SK-N-SH (cell line): Measurements from ENCODE around the gene RNF39. TPM values are rescaled to one million over a fixed set of nuclear protein-coding genes. Genes with fewer than 3 reads are reported as not detected.

Experiments used
- CTCF ChIA-PET: fragments of 300-600, 350-600 bp; formaldehyde crosslinking; extraction: SDS; loops from one replicate; lab custom pipeline; 2021; lab: Yijun Ruan, JAX
- POLR2A ChIA-PET: fragments of 350-600 bp; sonication (Branson Sonifier 250); formaldehyde crosslinking; extraction: SDS; loops from one replicate; lab custom pipeline; 2020; ENCODE audit warnings: antibody characterized with exemption, inconsistent platforms; lab: Yijun Ruan, JAX
- DNase-seq: peaks from one replicate; pipeline ENCODE4 v3.0.0; 2012
- H2AFZ ChIP-seq: fragments of 200-600 bp; sonication (generic); 2 replicates; pipeline ENCODE4 v1.8.1; 2016; ENCODE audit warnings: antibody characterized with exemption, mild to moderate bottlenecking, low read depth
- H3F3A ChIP-seq: fragments of 200-600 bp; sonication (generic); replicated peaks from 2 replicates; pipeline ENCODE3; 2016; ENCODE audit warnings: antibody characterized with exemption, mild to moderate bottlenecking; ENCODE audit not compliant: insufficient read depth
- H3K27ac ChIP-seq, 2 experiments: fragments of 200-500 bp in 1 of 2; fragments of 200-600 bp in 1 of 2; sonication (Bioruptor generic) in 1 of 2; sonication (generic), shearing (Covaris generic) in 1 of 2; 2 replicates each; pipeline versions ENCODE4 v1.5.1 to v1.6.1; 2014 to 2016; ENCODE audit warnings: low read depth in 2 of 2, inconsistent platforms in 1 of 2, low read length in 1 of 2, mild to moderate bottlenecking in 1 of 2, mixed read lengths in 1 of 2
- H3K27me3 ChIP-seq: fragments of 200-600 bp; sonication (generic), shearing (Covaris generic); 2 replicates; pipeline ENCODE4 v1.6.1; 2016; ENCODE audit warnings: mixed run types; ENCODE audit not compliant: insufficient read depth
- H3K36me3 ChIP-seq, 2 experiments: fragments of 200-500 bp in 1 of 2; fragments of 200-600 bp in 1 of 2; sonication (Bioruptor generic) in 1 of 2; sonication (generic) in 1 of 2; replicated peaks in 1 of 2; 2 replicates each; pipeline versions ENCODE3 to v1.5.1; 2014 to 2016; ENCODE audit warnings: low read length in 1 of 2, mild to moderate bottlenecking in 1 of 2; ENCODE audit not compliant: insufficient read depth in 2 of 2, control insufficient read depth in 1 of 2
- H3K4me1 ChIP-seq, 2 experiments: fragments of 200-500 bp in 1 of 2; fragments of 200-600 bp in 1 of 2; sonication (Bioruptor generic) in 1 of 2; sonication (generic), shearing (Covaris generic) in 1 of 2; 2 replicates each; pipeline versions ENCODE4 v1.5.1 to v1.6.1; 2014 to 2016; ENCODE audit warnings: low read depth in 1 of 2, low read length in 1 of 2, mixed run types in 1 of 2; ENCODE audit not compliant: insufficient read depth in 2 of 2, control insufficient read depth in 1 of 2
- H3K4me2 ChIP-seq: fragments of 200-600 bp; sonication (generic), shearing (Covaris generic); 2 replicates; pipeline ENCODE4 v1.6.1; 2017; ENCODE audit warnings: mixed run types
- H3K4me3 ChIP-seq, 2 experiments: fragments of 200-500 bp in 1 of 2; fragments of 200-600 bp in 1 of 2; sonication (Bioruptor generic) in 1 of 2; sonication (generic), shearing (Covaris generic) in 1 of 2; 2 replicates each; pipeline versions ENCODE4 v1.5.1 to v1.8.1; 2014 to 2016; ENCODE audit warnings: low read depth in 2 of 2, inconsistent platforms in 1 of 2, low read length in 1 of 2, mild to moderate bottlenecking in 1 of 2, mixed read lengths in 1 of 2, moderate library complexity in 1 of 2
- H3K79me2 ChIP-seq: fragments of 200-600 bp; sonication (generic); 2 replicates; pipeline ENCODE4 v1.8.1; 2017; ENCODE audit warnings: mild to moderate bottlenecking; ENCODE audit not compliant: insufficient read depth
- H3K9ac ChIP-seq: fragments of 200-600 bp; sonication (generic); 2 replicates; pipeline ENCODE4 v1.6.1; 2017; ENCODE audit warnings: mixed run types
- H3K9me2 ChIP-seq: fragments of 200-600 bp; sonication (generic); 2 replicates; pipeline ENCODE4 v1.6.1; 2017; ENCODE audit warnings: mixed run types
- H3K9me3 ChIP-seq: fragments of 200-600 bp; sonication (generic); 2 replicates; pipeline ENCODE4 v1.6.1; 2017; ENCODE audit warnings: mixed run types, mild to moderate bottlenecking, moderate library complexity
- H4K20me1 ChIP-seq: fragments of 200-600 bp; sonication (generic); 2 replicates; pipeline ENCODE4 v1.6.1; 2017; ENCODE audit warnings: mild to moderate bottlenecking, mixed run types; ENCODE audit not compliant: insufficient read depth
- CHD2 ChIP-seq: fragments of 150-350 bp; IDR thresholded peaks from 2 replicates; pipeline ENCODE4 v1.6.1; 2018; ENCODE audit warnings: low read length; ENCODE audit not compliant: partially characterized antibody
- EP300 ChIP-seq, 2 experiments: IDR thresholded peaks; 2 replicates each; pipeline versions ENCODE4 v1.4.0 to v1.6.1; 2012; ENCODE audit warnings: borderline replicate concordance in 1 of 2, low read depth in 1 of 2, low read length in 1 of 2
- FOSL2 ChIP-seq: IDR thresholded peaks from 2 replicates; pipeline ENCODE4 v1.4.0; 2012; ENCODE audit warnings: low read depth, mild to moderate bottlenecking, moderate library complexity, borderline replicate concordance
- FOXJ3 ChIP-seq: sonication (generic); formaldehyde crosslinking; IDR thresholded peaks from 2 replicates; pipeline ENCODE4 v1.5.1; 2020; ENCODE audit warnings: mild to moderate bottlenecking, missing genetic modification reagents
- FOXM1 ChIP-seq: IDR thresholded peaks from 2 replicates; pipeline ENCODE4 v1.4.0; 2012; ENCODE audit warnings: low read depth, mild to moderate bottlenecking
- GABPA ChIP-seq: IDR thresholded peaks from 2 replicates; pipeline ENCODE4 v1.4.0; 2012; ENCODE audit warnings: low read depth, mild to moderate bottlenecking
- GATA2 ChIP-seq: sonication (generic); formaldehyde crosslinking; IDR thresholded peaks from 2 replicates; pipeline ENCODE4 v1.5.0; 2020; ENCODE audit warnings: mild to moderate bottlenecking, missing genetic modification reagents
- MEF2A ChIP-seq: IDR thresholded peaks from 2 replicates; pipeline ENCODE4 v1.4.0; 2012; ENCODE audit warnings: low read depth, borderline replicate concordance
- MXI1 ChIP-seq: IDR thresholded peaks from 2 replicates; pipeline ENCODE4 v1.6.1; 2012; ENCODE audit warnings: mild to moderate bottlenecking, low read depth, low read length, improper control_type of control experiment
- NFIC ChIP-seq: IDR thresholded peaks from 2 replicates; pipeline ENCODE4 v1.4.0; 2012; ENCODE audit warnings: borderline replicate concordance
- NRF1 ChIP-seq: IDR thresholded peaks from 2 replicates; pipeline ENCODE4 v1.6.1; 2012; ENCODE audit warnings: low read depth, mild to moderate bottlenecking, low read length
- RAD21 ChIP-seq: IDR thresholded peaks from 2 replicates; pipeline ENCODE4 v1.6.1; 2012; ENCODE audit warnings: mild to moderate bottlenecking, low read length
- SIN3A ChIP-seq: IDR thresholded peaks from 2 replicates; pipeline ENCODE4 v1.6.1; 2012; ENCODE audit warnings: low read depth, mild to moderate bottlenecking, low read length, moderate library complexity, borderline replicate concordance
- SMC3 ChIP-seq: IDR thresholded peaks from 2 replicates; pipeline ENCODE4 v1.6.1; 2012; ENCODE audit warnings: low read depth, low read length, improper control_type of control experiment
- TAF1 ChIP-seq: IDR thresholded peaks from 2 replicates; pipeline ENCODE4 v1.6.1; 2012; ENCODE audit warnings: low read depth, mild to moderate bottlenecking, low read length, moderate library complexity, borderline replicate concordance
- USF2 ChIP-seq: fragments of 150-350 bp; IDR thresholded peaks from 2 replicates; pipeline ENCODE4 v1.6.1; 2017; ENCODE audit warnings: antibody characterized with exemption, low read length, low read depth, borderline replicate concordance
- YY1 ChIP-seq: IDR thresholded peaks from 2 replicates; pipeline ENCODE4 v1.4.0; 2012; ENCODE audit warnings: low read depth, mild to moderate bottlenecking
- WGBS: methylation state at CpG from one replicate; pipeline ENCODE4 v1.1.6; 2017; ENCODE audit warnings: low lambda C conversion rate; 5-methylcytosine and 5-hydroxymethylcytosine counted together
- polyA plus RNA-seq, 3 experiments: library from polyadenylated mRNA; depleted of rRNA; stranded (reverse); fragments of >200 nt; gene quantifications; 2 replicates each; pipeline ENCODE4 v1.2.3, GENCODE V29; 2012
- TF ChIP-seq, protein P1 (sequence below): IDR thresholded peaks from 2 replicates; pipeline ENCODE4; 2012
- TF ChIP-seq, protein P2 (sequence below): IDR thresholded peaks from 2 replicates; pipeline ENCODE4 v1.4.0; 2012; ENCODE audit warnings: low read depth, borderline replicate concordance

RNF39 gene
- polyA plus RNA-seq, 1 of the 3 experiments (the other 2 are of a cell fraction), result not detected

- H3K79me2 ChIP-seq, result no peaks in the 10 kb centered on the region
- H3K4me3 ChIP-seq, result no peak overlapping the region
- H3K27me3 ChIP-seq, result no peaks in the 10 kb centered on the region
- H3K36me3 ChIP-seq, result no peaks in the 10 kb centered on the region
- no peak overlapping the region; a peak in 1 of 4 replicates for H3K27ac ChIP-seq
- 95% methylated on average over 1 of the region's 1 CpG for WGBS
- no peak overlapping the region for H3K4me2 ChIP-seq
- DNase-seq, result no peak
- no peak overlapping the region for H3K9ac ChIP-seq
- ChIA-PET POLR2A (no interaction called here), CTCF (no interaction called here)
- no peaks in the 10 kb centered on the region for H3F3A ChIP-seq
- peaks cover 0 to 6% of the 10 kb centered on the region in 2 experiments; a peak in 1 of 4 replicates for H3K4me1 ChIP-seq
- no peaks in the 10 kb centered on the region for H4K20me1 ChIP-seq
- no peaks in the 10 kb centered on the region for H3K9me3 ChIP-seq
- no peak overlapping the region for H2AFZ ChIP-seq
- no peaks in the 10 kb centered on the region for H3K9me2 ChIP-seq
- TF ChIP-seq RAD21 (no peak), NFIC (no peak), FOXJ3 (CRISPR knock-in tag) (no peak), GATA2 (no peak), GABPA (no peak), MXI1 (no peak), SMC3 (no peak), NRF1 (no peak), USF2 (no peak), FOSL2 (no peak), MEF2A (no peak), EP300 (IDR thresholded peaks at IDR 0.05; ENCODE audit: borderline replicate concordance in 1 of 2, low read depth in 1 of 2, low read length in 1 of 2) (no peak), FOXM1 (no peak), CHD2 (no peak), YY1 (no peak), SIN3A (no peak), TAF1 (no peak)
- TF ChIP-seq, protein P1, sequence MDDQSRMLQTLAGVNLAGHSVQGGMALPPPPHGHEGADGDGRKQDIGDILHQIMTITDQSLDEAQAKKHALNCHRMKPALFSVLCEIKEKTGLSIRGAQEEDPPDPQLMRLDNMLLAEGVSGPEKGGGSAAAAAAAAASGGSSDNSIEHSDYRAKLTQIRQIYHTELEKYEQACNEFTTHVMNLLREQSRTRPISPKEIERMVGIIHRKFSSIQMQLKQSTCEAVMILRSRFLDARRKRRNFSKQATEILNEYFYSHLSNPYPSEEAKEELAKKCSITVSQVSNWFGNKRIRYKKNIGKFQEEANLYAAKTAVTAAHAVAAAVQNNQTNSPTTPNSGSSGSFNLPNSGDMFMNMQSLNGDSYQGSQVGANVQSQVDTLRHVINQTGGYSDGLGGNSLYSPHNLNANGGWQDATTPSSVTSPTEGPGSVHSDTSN, result no peak
- TF ChIP-seq, protein P2, sequence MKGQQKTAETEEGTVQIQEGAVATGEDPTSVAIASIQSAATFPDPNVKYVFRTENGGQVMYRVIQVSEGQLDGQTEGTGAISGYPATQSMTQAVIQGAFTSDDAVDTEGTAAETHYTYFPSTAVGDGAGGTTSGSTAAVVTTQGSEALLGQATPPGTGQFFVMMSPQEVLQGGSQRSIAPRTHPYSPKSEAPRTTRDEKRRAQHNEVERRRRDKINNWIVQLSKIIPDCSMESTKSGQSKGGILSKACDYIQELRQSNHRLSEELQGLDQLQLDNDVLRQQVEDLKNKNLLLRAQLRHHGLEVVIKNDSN, result no peak
These were observed 33.1 kb downstream of the RNF39 start for GRCh38 chr6:30042476-30042875.
